ENCODE results near the gene AOAH. TPM values are rescaled to one million over a fixed set of nuclear protein-coding genes. Genes with fewer than 3 reads are reported as not detected.
"Not testable (repeated sequence)": the region's sequence is repeated elsewhere in the genome, so short reads cannot be mapped to it uniquely, and the experiment has no call there.

AOAH gene
- polyA plus RNA-seq, 1 donor: 17.8 TPM

DNA sequence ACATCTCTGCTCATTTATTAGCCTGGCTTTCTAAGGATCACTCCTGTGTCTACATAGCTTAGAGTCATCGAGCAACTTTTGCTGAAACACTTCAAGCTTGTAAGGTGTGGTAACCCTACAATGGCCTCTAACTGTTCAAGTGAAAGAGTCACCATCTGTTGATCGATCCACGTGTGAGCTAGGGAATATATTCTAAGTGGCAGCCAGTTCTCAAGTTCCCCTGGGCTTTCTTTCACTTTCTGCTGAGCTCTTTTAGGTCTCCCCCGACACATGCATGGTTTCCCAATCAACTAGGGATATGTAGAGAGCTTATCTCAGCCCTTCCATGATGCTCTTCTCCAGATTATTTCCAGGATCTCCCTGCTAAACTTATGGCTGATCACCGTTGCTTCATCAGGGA, 15.5 kb downstream of the AOAH start:
- no peaks in the 10 kb centered on the region for H3K27me3 ChIP-seq (ENCODE audit: control insufficient read depth, insufficient read depth, low read length)
- H3K27ac ChIP-seq (ENCODE audit: low read length): peak overlapping the region; percentile 90
- H3K4me1 ChIP-seq (ENCODE audit: control insufficient read depth, insufficient read depth, low read length): peaks cover 36% of the 10 kb centered on the region
- WGBS (ENCODE audit: insufficient coverage, low lambda C conversion rate): no CpG with 5 or more reads among the region's 5 CpGs
- H3K36me3 ChIP-seq (ENCODE audit: control insufficient read depth, insufficient read depth, low read length): no peaks in the 10 kb centered on the region
- peak in 1 of 2 donors; percentile 65 for DNase-seq
- no peaks in the 10 kb centered on the region for H3K9me3 ChIP-seq (ENCODE audit: control insufficient read depth, low read depth, low read length)
- H3K4me3 ChIP-seq (ENCODE audit: low read length): no peak overlapping the region

DNA sequence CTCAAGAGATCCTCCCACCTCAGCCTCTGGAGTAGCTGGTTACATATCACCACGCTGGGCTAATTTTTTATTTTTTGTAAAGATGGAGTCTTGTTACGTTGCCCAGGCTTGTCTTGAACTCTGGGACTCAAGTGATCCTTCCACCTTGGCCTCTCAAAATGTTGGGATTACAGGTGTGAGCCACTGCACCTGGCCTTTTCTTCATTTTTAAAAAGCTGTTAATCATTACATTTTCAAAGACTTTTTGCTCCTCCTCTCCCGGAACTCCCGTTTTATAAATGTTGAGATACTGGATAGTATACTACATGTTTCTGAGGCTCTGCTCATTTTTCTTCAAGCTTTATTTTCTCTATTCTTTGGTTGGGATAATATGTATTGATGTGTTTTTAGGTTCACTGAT, 16.4 kb downstream of the AOAH start:
- no peak overlapping the region for H3K4me3 ChIP-seq (ENCODE audit: low read length)
- H3K27ac ChIP-seq (ENCODE audit: low read length): peak overlapping the region; percentile 90
- no peaks in the 10 kb centered on the region for H3K27me3 ChIP-seq (ENCODE audit: control insufficient read depth, insufficient read depth, low read length)
- H3K4me1 ChIP-seq (ENCODE audit: control insufficient read depth, insufficient read depth, low read length): peaks cover 36% of the 10 kb centered on the region
- no peaks in the 10 kb centered on the region for H3K9me3 ChIP-seq (ENCODE audit: control insufficient read depth, low read depth, low read length)
- no peaks in the 10 kb centered on the region for H3K36me3 ChIP-seq (ENCODE audit: control insufficient read depth, insufficient read depth, low read length)
- WGBS (ENCODE audit: insufficient coverage, low lambda C conversion rate): 27% methylated on average over 4 of the region's 4 CpGs
- peak; percentile 59 to 80 for DNase-seq

DNA sequence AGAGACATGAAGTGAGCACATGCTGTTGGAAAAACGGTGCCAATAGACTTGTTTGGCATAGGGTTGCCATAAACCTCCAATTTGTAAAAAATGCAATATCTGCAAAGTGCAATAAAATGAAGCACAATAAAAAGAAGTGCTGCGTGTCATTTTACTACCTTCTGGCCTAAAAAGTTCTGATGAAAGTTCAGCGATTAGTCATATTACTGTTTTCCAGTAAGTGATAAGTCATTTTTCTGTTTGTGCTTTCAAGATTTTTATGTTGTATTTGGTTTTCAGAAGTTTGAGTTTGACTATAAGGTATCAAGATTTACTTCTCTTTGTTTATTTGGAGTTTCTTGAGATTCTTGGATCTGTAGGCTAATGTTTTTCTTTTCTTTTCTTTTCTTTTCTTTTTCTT, 16.8 kb downstream of the AOAH start:
- WGBS (ENCODE audit: insufficient coverage, low lambda C conversion rate): no CpG with 5 or more reads among the region's 3 CpGs
- DNase-seq: peak in 1 of 2 donors; percentile 75
- H3K4me3 ChIP-seq (ENCODE audit: low read length): no peak overlapping the region
- peaks cover 36% of the 10 kb centered on the region for H3K4me1 ChIP-seq (ENCODE audit: control insufficient read depth, insufficient read depth, low read length)
- peak overlapping the region; percentile 90 for H3K27ac ChIP-seq (ENCODE audit: low read length)
- no peaks in the 10 kb centered on the region for H3K9me3 ChIP-seq (ENCODE audit: control insufficient read depth, low read depth, low read length)
- no peaks in the 10 kb centered on the region for H3K36me3 ChIP-seq (ENCODE audit: control insufficient read depth, insufficient read depth, low read length)
- no peaks in the 10 kb centered on the region for H3K27me3 ChIP-seq (ENCODE audit: control insufficient read depth, insufficient read depth, low read length)

DNA sequence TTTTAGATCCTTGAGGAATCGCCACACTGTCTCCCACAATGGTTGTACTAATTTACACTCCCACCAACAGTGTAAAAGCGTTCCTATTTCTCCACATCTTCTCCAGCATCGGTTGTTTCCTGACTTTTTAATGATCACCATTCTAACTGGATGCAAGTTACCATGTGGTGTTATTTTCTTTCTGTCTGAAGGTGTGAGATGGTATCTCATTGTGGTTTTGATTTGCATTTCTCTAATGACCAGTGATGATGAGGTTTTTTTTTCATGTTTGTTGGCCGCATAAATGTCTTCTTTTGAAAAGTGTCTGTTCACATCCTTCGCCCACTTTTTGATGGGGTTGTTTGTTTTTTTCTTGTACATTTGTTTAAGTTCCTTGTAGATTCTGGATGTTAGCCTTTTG, 20.4 kb downstream of the AOAH start:
- not testable (repeated sequence) for H3K4me3 ChIP-seq (ENCODE audit: low read length); H3K27ac ChIP-seq (ENCODE audit: low read length); DNase-seq; H3K9me3 ChIP-seq (ENCODE audit: control insufficient read depth, low read depth, low read length); H3K36me3 ChIP-seq (ENCODE audit: control insufficient read depth, insufficient read depth, low read length); H3K27me3 ChIP-seq (ENCODE audit: control insufficient read depth, insufficient read depth, low read length); H3K4me1 ChIP-seq (ENCODE audit: control insufficient read depth, insufficient read depth, low read length)
- 100% methylated on average over 2 of the region's 5 CpGs for WGBS (ENCODE audit: insufficient coverage, low lambda C conversion rate)

DNA sequence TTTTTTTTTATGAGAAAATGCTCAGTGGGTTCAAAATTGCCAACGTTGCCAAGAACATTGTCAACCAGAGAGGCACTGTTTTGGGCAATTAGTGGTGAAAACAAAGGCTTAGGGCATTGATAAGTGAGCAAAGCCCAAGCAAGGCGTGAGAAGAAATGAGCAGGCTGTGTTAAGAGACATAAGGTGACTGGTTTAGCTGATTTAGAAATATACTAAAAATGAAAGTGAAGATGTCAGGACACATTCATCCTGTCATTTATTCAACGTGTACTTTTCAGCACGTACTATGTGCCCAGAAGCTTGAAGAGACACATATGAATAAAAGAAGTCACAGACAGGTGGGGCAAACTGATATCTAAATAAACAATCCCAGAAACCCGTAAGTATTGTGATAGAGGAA, 31.8 kb downstream of the AOAH start:
- Histone ChIP-seq H3K27ac (ENCODE audit: low read length) (no peak overlapping the region), H3K36me3 (ENCODE audit: control insufficient read depth, insufficient read depth, low read length) (no peaks in the 10 kb centered on the region), H3K9me3 (ENCODE audit: control insufficient read depth, low read depth, low read length) (no peaks in the 10 kb centered on the region), H3K4me1 (ENCODE audit: control insufficient read depth, insufficient read depth, low read length) (no peaks in the 10 kb centered on the region), H3K27me3 (ENCODE audit: control insufficient read depth, insufficient read depth, low read length) (no peaks in the 10 kb centered on the region), H3K4me3 (ENCODE audit: low read length) (no peak overlapping the region)
- no CpG with 5 or more reads among the region's 5 CpGs for WGBS (ENCODE audit: insufficient coverage, low lambda C conversion rate)
- no peak for DNase-seq

DNA sequence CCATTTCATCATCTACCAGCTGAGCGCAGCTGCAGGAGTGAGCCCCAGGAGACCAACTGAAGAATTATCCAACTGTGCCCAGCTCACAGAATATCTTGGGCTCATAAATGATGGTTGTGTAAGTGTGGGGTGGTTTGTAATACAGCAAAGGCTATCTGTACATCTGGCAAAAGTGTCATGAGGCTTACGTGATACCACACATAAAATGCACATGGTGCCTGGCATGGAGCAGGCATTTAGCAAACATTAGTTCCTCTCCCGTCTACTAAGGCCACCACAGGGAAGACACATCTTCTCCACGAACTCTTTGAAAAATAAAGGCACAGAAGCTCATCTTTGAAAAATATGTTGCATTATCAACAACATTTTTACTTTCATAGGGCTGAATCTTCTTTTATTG, 32.3 kb downstream of the AOAH start:
- H3K4me3 ChIP-seq (ENCODE audit: low read length): no peak overlapping the region

DNA sequence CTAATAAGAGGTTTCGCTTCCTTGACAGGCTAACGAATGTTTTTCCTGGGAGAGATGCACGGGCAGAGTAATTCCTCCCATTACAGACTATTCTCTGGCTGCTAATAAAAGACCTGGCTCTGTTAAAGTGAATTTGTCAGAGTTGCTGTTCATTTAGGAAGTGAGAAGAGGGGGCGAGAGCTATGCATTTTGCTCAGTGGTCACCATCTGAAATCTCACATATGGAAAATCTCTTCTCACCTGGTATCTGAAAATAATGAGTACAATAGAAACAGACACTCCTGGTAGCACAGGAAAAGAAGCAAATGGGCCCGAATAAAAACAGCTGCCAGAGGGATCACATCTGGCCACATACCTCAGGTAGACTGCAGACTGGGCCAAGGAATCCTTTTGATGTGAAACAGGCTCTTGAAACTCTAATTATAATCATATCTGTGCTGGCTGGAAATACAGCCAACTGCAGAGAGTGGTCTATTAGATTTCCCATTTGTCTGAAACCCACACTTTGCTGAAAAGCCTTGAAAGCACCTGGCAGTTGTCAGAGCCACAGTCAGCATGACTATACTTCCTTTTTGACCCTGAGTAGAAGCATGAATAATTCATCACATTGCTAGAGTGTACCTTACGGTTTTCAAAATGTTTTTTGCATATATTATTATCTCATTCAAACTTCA, 33.6 kb downstream of the AOAH start:
- H3K9me3 ChIP-seq (ENCODE audit: control insufficient read depth, low read depth, low read length): no peaks in the 10 kb centered on the region
- H3K36me3 ChIP-seq (ENCODE audit: control insufficient read depth, insufficient read depth, low read length): no peaks in the 10 kb centered on the region
- H3K27ac ChIP-seq (ENCODE audit: low read length): no peak overlapping the region
- no peak for DNase-seq
- no peak overlapping the region for H3K4me3 ChIP-seq (ENCODE audit: low read length)
- 76% methylated on average over 3 of the region's 6 CpGs for WGBS (ENCODE audit: insufficient coverage, low lambda C conversion rate)
- no peaks in the 10 kb centered on the region for H3K27me3 ChIP-seq (ENCODE audit: control insufficient read depth, insufficient read depth, low read length)
- no peaks in the 10 kb centered on the region for H3K4me1 ChIP-seq (ENCODE audit: control insufficient read depth, insufficient read depth, low read length)

More for the DNA sequence above, 32.3 kb downstream of the AOAH start:
- Histone ChIP-seq H3K27me3 (ENCODE audit: control insufficient read depth, insufficient read depth, low read length) (no peaks in the 10 kb centered on the region), H3K27ac (ENCODE audit: low read length) (no peak overlapping the region), H3K9me3 (ENCODE audit: control insufficient read depth, low read depth, low read length) (no peaks in the 10 kb centered on the region), H3K4me1 (ENCODE audit: control insufficient read depth, insufficient read depth, low read length) (no peaks in the 10 kb centered on the region), H3K36me3 (ENCODE audit: control insufficient read depth, insufficient read depth, low read length) (no peaks in the 10 kb centered on the region)
- DNase-seq: no peak
- WGBS (ENCODE audit: insufficient coverage, low lambda C conversion rate): 86% methylated on average over 1 of the region's 4 CpGs

DNA sequence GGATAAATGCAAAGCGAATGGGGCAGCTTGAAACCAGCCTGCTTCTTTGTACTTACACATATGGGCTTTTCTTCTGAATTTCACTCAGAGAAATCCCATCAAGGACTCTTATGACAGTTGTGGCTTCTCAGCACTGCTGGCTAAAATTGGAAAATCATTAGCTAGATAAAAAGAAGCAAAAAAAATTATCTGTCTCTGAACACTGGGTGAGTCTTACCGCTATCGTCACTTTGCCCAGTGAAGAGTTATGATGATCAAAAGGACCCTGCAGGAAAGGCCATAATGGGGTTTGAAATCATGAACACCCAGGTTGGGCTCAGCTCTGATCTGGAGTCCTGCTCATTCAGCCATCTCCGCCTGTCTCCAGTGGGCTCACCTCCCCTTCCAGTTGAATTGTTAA, 34.3 kb downstream of the AOAH start:
- no peak overlapping the region for H3K4me3 ChIP-seq (ENCODE audit: low read length)
- WGBS (ENCODE audit: insufficient coverage, low lambda C conversion rate): no CpG with 5 or more reads among the region's 4 CpGs
- H3K27me3 ChIP-seq (ENCODE audit: control insufficient read depth, insufficient read depth, low read length): no peaks in the 10 kb centered on the region
- no peaks in the 10 kb centered on the region for H3K9me3 ChIP-seq (ENCODE audit: control insufficient read depth, low read depth, low read length)
- H3K36me3 ChIP-seq (ENCODE audit: control insufficient read depth, insufficient read depth, low read length): no peaks in the 10 kb centered on the region
- no peak for DNase-seq
- no peak overlapping the region for H3K27ac ChIP-seq (ENCODE audit: low read length)
- peaks cover 5% of the 10 kb centered on the region for H3K4me1 ChIP-seq (ENCODE audit: control insufficient read depth, insufficient read depth, low read length)

DNA sequence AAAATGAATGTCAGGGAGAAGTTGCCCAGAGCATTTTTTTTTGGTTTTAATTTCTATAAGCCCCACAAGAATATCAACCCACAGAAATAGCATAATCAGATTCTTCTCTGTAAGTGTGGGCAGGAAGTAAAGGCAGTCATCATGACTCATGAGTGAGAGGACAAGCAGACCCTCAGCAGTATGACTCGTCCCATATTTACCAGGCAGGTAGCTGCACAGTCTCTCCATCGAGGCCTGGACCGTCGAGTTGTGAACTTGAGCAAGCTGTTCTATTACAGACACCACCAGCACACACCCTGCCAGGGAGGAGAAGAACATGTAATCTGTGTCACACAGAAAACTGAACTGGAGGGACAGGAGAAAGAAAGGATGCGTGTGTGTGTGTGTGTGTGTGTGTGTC, 37.8 kb downstream of the AOAH start:
- no peak overlapping the region for H3K27ac ChIP-seq (ENCODE audit: low read length)

DNA sequence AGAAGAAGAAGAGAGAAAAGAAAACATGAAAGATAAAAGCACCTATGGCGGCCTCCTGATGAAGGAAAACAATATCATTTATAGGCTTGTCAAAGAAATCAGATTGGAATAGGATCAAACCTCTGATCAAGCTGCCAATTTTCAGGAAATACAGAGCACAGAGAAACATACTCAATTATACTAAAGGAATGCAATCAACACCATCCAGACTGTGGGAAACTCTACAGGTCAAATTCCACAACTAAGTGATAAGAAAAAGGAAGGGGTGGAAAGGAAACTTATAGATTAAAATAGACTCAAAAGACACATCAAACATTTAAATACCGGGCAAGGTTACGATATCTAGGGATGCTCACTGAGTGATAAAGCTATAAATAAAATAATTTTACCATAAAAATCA, 39.3 kb downstream of the AOAH start:
- Histone ChIP-seq H3K36me3 (ENCODE audit: control insufficient read depth, insufficient read depth, low read length) (no peaks in the 10 kb centered on the region), H3K4me3 (ENCODE audit: low read length) (no peak overlapping the region), H3K4me1 (ENCODE audit: control insufficient read depth, insufficient read depth, low read length) (peaks cover 22% of the 10 kb centered on the region), H3K27ac (ENCODE audit: low read length) (peak overlapping the region; percentile 86), H3K9me3 (ENCODE audit: control insufficient read depth, low read depth, low read length) (no peaks in the 10 kb centered on the region), H3K27me3 (ENCODE audit: control insufficient read depth, insufficient read depth, low read length) (no peaks in the 10 kb centered on the region)
- peak in 1 of 2 donors; percentile 77 for DNase-seq
- no CpG with 5 or more reads among the region's 3 CpGs for WGBS (ENCODE audit: insufficient coverage, low lambda C conversion rate)

More for the DNA sequence above, 37.8 kb downstream of the AOAH start:
- H3K27me3 ChIP-seq (ENCODE audit: control insufficient read depth, insufficient read depth, low read length): no peaks in the 10 kb centered on the region
- no peaks in the 10 kb centered on the region for H3K9me3 ChIP-seq (ENCODE audit: control insufficient read depth, low read depth, low read length)
- H3K4me1 ChIP-seq (ENCODE audit: control insufficient read depth, insufficient read depth, low read length): peaks cover 22% of the 10 kb centered on the region
- H3K4me3 ChIP-seq (ENCODE audit: low read length): no peak overlapping the region
- H3K36me3 ChIP-seq (ENCODE audit: control insufficient read depth, insufficient read depth, low read length): no peaks in the 10 kb centered on the region
- WGBS (ENCODE audit: insufficient coverage, low lambda C conversion rate): no CpG with 5 or more reads among the region's 5 CpGs
- peak in 1 of 2 donors; percentile 9 for DNase-seq

DNA sequence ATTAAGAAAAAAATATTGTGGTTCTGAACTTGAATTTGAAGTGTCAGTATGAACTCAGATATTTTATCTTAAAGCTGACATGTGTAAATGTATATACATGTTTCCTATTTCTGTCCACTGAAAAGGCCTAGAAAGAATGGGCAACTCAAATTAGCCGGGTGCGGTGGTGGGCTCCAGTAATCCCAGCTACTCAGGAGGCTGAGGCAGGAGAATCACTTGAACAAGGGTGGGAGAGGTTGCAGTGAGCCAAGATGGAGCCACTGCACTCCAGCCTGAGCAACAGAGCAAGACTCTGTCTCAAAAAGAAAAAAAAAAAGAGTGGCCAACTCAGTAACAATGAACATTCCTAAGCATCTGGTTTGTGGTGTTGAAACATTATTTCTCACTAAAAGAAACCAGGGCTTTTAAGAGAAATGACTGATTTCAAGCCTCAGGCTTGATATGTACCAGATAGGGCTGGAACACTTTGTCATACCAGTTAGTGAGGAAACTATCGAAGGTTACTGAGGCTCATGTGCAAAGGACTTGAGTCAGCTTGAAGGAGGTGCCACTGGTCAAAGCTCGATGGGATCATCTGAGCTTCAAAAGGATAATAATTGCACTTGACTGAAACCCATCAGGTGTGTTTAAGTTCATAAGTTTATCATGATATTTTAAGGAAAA, 40.5 kb downstream of the AOAH start:
- Histone ChIP-seq H3K27ac (ENCODE audit: low read length) (peak overlapping the region; percentile 86), H3K9me3 (ENCODE audit: control insufficient read depth, low read depth, low read length) (no peaks in the 10 kb centered on the region), H3K4me1 (ENCODE audit: control insufficient read depth, insufficient read depth, low read length) (peaks cover 22% of the 10 kb centered on the region), H3K27me3 (ENCODE audit: control insufficient read depth, insufficient read depth, low read length) (no peaks in the 10 kb centered on the region), H3K36me3 (ENCODE audit: control insufficient read depth, insufficient read depth, low read length) (no peaks in the 10 kb centered on the region), H3K4me3 (ENCODE audit: low read length) (no peak overlapping the region)
- peak; percentile 86 to 90 for DNase-seq
- WGBS (ENCODE audit: insufficient coverage, low lambda C conversion rate): no CpG with 5 or more reads among the region's 4 CpGs
